H9 (cell line): ENCODE measurements around the gene ERBIN. TPM values are rescaled to one million over a fixed set of nuclear protein-coding genes. Genes with fewer than 3 reads are reported as not detected.
A peak's percentile ranks its signal among the peaks of the same experiment; 100 is the strongest.

Experiments
- DNase-seq: peaks from one replicate; pipeline ENCODE4 v3.0.0-alpha.2; 2017
- H2AFZ ChIP-seq: one replicate; pipeline ENCODE4 v1.6.1; 2013; ENCODE audit warnings: mild to moderate bottlenecking, low read length, control low read depth, moderate library complexity
- H2AK5ac ChIP-seq: 2 replicates; pipeline ENCODE4 v1.6.1; 2013; ENCODE audit warnings: low read length, control low read depth, mixed read lengths; ENCODE audit not compliant: insufficient read length
- H2BK120ac ChIP-seq: one replicate; pipeline ENCODE4 v1.6.1; 2013; ENCODE audit warnings: low read depth, mild to moderate bottlenecking, low read length, control low read depth, inconsistent platforms; ENCODE audit not compliant: poor library complexity, severe bottlenecking
- H2BK12ac ChIP-seq: 2 replicates; pipeline ENCODE4 v1.6.1; 2013; ENCODE audit warnings: low read length, control low read depth, mixed read lengths, low read depth; ENCODE audit not compliant: insufficient read length
- H2BK15ac ChIP-seq: 2 replicates; pipeline ENCODE4 v1.6.1; 2013; ENCODE audit warnings: low read depth, low read length, control low read depth
- H2BK20ac ChIP-seq: one replicate; pipeline ENCODE4 v1.6.1; 2013; ENCODE audit warnings: low read depth, mild to moderate bottlenecking, low read length, control low read depth, inconsistent platforms; ENCODE audit not compliant: poor library complexity, severe bottlenecking
- H2BK5ac ChIP-seq: 2 replicates; pipeline ENCODE4 v1.6.1; 2013; ENCODE audit warnings: low read length, control low read depth, mixed read lengths; ENCODE audit not compliant: insufficient read length
- H3K14ac ChIP-seq: 2 replicates; pipeline ENCODE4 v1.6.1; 2013; ENCODE audit warnings: low read length, control low read depth; ENCODE audit not compliant: insufficient read depth
- H3K18ac ChIP-seq: 2 replicates; pipeline ENCODE4 v1.6.1; 2013; ENCODE audit warnings: low read depth, mild to moderate bottlenecking, mixed read lengths, low read length, control low read depth; ENCODE audit not compliant: insufficient read length
- H3K23ac ChIP-seq: 2 replicates; pipeline ENCODE4 v1.6.1; 2013; ENCODE audit warnings: low read length, control low read depth, mixed read lengths, low read depth; ENCODE audit not compliant: insufficient read length
- H3K23me2 ChIP-seq: 2 replicates; pipeline ENCODE4 v1.6.1; 2013; ENCODE audit warnings: low read depth, mild to moderate bottlenecking, mixed read lengths, low read length, control low read depth; ENCODE audit not compliant: insufficient read length, poor library complexity, severe bottlenecking
- H3K27ac ChIP-seq: 2 replicates; pipeline ENCODE4 v1.5.1; 2013; ENCODE audit warnings: low read length, control low read depth, mixed read lengths, low read depth; ENCODE audit not compliant: insufficient read length
- H3K27me3 ChIP-seq: 2 replicates; pipeline ENCODE4 v1.6.1; 2013; ENCODE audit warnings: low read length, control low read depth, inconsistent platforms; ENCODE audit not compliant: insufficient read depth
- H3K4ac ChIP-seq: 2 replicates; pipeline ENCODE4 v1.6.1; 2013; ENCODE audit warnings: low read depth, mild to moderate bottlenecking, control low read depth, inconsistent platforms, low read length, moderate library complexity
- H3K4me1 ChIP-seq: 2 replicates; pipeline ENCODE4 v1.6.1; 2013; ENCODE audit warnings: low read length, control low read depth, inconsistent platforms; ENCODE audit not compliant: insufficient read depth
- H3K4me2 ChIP-seq: 2 replicates; pipeline ENCODE4 v1.6.1; 2013; ENCODE audit warnings: low read length, control low read depth, mixed read lengths; ENCODE audit not compliant: insufficient read length, insufficient read depth
- H3K56ac ChIP-seq: 2 replicates; pipeline ENCODE4 v1.6.1; 2013; ENCODE audit warnings: low read depth, mild to moderate bottlenecking, mixed read lengths, low read length, control low read depth; ENCODE audit not compliant: insufficient read length
- H3K79me1 ChIP-seq: 2 replicates; pipeline ENCODE4 v1.6.1; 2013; ENCODE audit warnings: low read depth, mild to moderate bottlenecking, moderate library complexity, low read length, control low read depth, inconsistent platforms; ENCODE audit not compliant: insufficient read depth, poor library complexity, severe bottlenecking
- H3K79me2 ChIP-seq: 2 replicates; pipeline ENCODE4 v1.6.1; 2013; ENCODE audit warnings: low read length, control low read depth, inconsistent platforms; ENCODE audit not compliant: insufficient read depth
- H3K9ac ChIP-seq: 2 replicates; pipeline ENCODE4 v1.6.1; 2013; ENCODE audit warnings: low read length, control low read depth, mixed read lengths; ENCODE audit not compliant: insufficient read length; ENCODE audit errors: extremely low read depth
- H3K9me3 ChIP-seq: one replicate; pipeline ENCODE4 v1.6.1; 2013; ENCODE audit warnings: low read depth, low read length, inconsistent platforms; ENCODE audit not compliant: control insufficient read depth
- H3T11ph ChIP-seq: one replicate; pipeline ENCODE4 v1.6.1; 2013; ENCODE audit warnings: mild to moderate bottlenecking, low read length, control low read depth, inconsistent platforms
- H4K20me1 ChIP-seq: one replicate; pipeline ENCODE4 v1.6.1; 2013; ENCODE audit not compliant: control insufficient read depth, insufficient read length, insufficient read depth
- H4K5ac ChIP-seq: 2 replicates; pipeline ENCODE4 v1.6.1; 2013; ENCODE audit warnings: low read depth, mild to moderate bottlenecking, mixed read lengths, low read length, control low read depth; ENCODE audit not compliant: insufficient read length
- H4K8ac ChIP-seq: replicated peaks from 2 replicates; pipeline ENCODE4 v1.6.1; 2013; ENCODE audit warnings: low read length, control low read depth, mixed read lengths, low read depth; ENCODE audit not compliant: insufficient read length
- H4K91ac ChIP-seq: 2 replicates; pipeline ENCODE4 v1.6.1; 2013; ENCODE audit warnings: low read depth, mild to moderate bottlenecking, moderate library complexity, mixed read lengths, low read length, control low read depth; ENCODE audit not compliant: insufficient read length
- H3K27ac Mint-ChIP-seq, 3 experiments: 2 replicates in 2 of 3; 3 replicates in 1 of 3; pipeline ENCODE4 v1.8.0; 2020 to 2021; ENCODE audit warnings: mixed read lengths in 3 of 3, mild to moderate bottlenecking in 1 of 3, moderate library complexity in 1 of 3
- H3K27me3 Mint-ChIP-seq: 2 replicates; pipeline ENCODE4 v1.8.0; 2021; ENCODE audit warnings: low read depth, mild to moderate bottlenecking, moderate library complexity, mixed read lengths
- H3K36me3 Mint-ChIP-seq, 3 experiments: 2 replicates in 2 of 3; 3 replicates in 1 of 3; pipeline ENCODE4 v1.8.0; 2020 to 2021; ENCODE audit warnings: low read depth in 3 of 3, mixed read lengths in 3 of 3; ENCODE audit not compliant: insufficient read depth in 1 of 3
- H3K4me1 Mint-ChIP-seq, 2 experiments: 2 replicates each; pipeline ENCODE4 v1.8.0; 2020; ENCODE audit warnings: mixed read lengths in 2 of 2
- H3K4me3 Mint-ChIP-seq, 2 experiments: 2 replicates in 1 of 2; 3 replicates in 1 of 2; pipeline ENCODE4 v1.8.0; 2020 to 2021; ENCODE audit warnings: mild to moderate bottlenecking in 2 of 2, mixed read lengths in 2 of 2, moderate library complexity in 1 of 2
- H3K9me3 Mint-ChIP-seq, 2 experiments: 2 replicates in 1 of 2; 3 replicates in 1 of 2; pipeline ENCODE4 v1.8.0; 2020; ENCODE audit warnings: mild to moderate bottlenecking in 2 of 2, mixed read lengths in 2 of 2, moderate library complexity in 1 of 2
- WGBS: extraction: QIAGEN DNeasy Blood & Tissue Kit; methylation state at CpG from one replicate; pipeline ENCODE4 v1.1.7; 2013; ENCODE audit warnings: missing lambda C conversion rate, low lambda C conversion rate, mixed read lengths; ENCODE audit not compliant: insufficient read length; ENCODE audit errors: extremely low coverage; 5-methylcytosine and 5-hydroxymethylcytosine counted together
- total RNA-seq: library from RNA; stranded (reverse); gene quantifications from 2 replicates; pipeline ENCODE4 v1.2.1, GENCODE V29; 2021
- TF ChIP-seq, protein P1 (sequence below): fragments of 200-600 bp; sonication (generic); conservative IDR thresholded peaks from 3 replicates; pipeline ENCODE4 v1.8.0; 2021; ENCODE audit warnings: antibody characterized with exemption, mild to moderate bottlenecking

Gene ERBIN
- total RNA-seq, 1 experiment from 2014 or later = 42.9 TPM

DNA sequence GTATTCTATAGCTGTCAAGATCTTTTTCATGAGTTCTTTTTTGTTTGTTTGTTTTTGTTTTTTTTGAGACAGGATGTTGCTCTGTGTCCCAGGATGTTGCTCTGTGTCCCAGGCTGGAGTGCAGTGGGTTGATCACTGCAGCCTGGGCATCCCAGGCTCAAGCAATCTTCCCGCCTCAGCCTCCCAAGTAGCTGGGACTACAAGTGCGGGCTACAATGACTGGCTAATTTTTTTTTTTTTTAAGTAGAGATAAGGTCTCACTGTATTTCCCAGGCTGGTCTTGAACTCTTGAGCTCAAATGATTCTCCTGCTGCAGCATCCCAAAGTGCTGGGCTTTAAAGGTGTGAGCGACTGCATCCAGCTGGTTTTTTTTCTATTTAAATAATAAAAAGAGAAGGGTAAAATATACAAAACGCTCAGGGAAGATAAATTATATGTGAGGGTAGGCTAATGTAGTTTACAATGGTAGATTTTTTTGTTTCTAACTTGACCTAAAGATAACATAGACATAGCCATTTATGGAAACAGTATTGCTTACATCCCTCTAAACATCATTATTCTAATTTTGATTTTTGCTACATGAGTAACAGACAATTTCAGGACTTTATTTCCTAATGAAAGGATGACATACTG is 21.9 kb downstream of the ERBIN start:
- H3K4me2 ChIP-seq = no peak overlapping the region

More for the DNA sequence above, 21.9 kb downstream of the ERBIN start:
- Histone ChIP-seq H3K79me2 (peaks cover 17% of the 10 kb centered on the region; the same call in 1 of the 2 replicates), H3K9me3 (no peaks in the 10 kb centered on the region), H3K23me2 (no peaks in the 10 kb centered on the region), H3K4ac (no peak overlapping the region), H2BK20ac (no peak overlapping the region), H3T11ph (no peak overlapping the region), H4K20me1 (no peaks in the 10 kb centered on the region), H3K18ac (no peak overlapping the region), H4K8ac (no peak overlapping the region), H3K9ac (no peak overlapping the region), H2BK15ac (no peak overlapping the region), H2AFZ (no peak overlapping the region), H3K27ac (no peak overlapping the region), H3K56ac (no peak overlapping the region), H4K91ac (no peak overlapping the region), H2BK12ac (no peak overlapping the region), H3K14ac (no peak overlapping the region), H2BK5ac (no peak overlapping the region), H2BK120ac (no peak overlapping the region), H3K23ac (no peak overlapping the region), H4K5ac (no peak overlapping the region), H3K79me1 (no peaks in the 10 kb centered on the region), H3K27me3 (no peaks in the 10 kb centered on the region), H3K4me1 (no peaks in the 10 kb centered on the region), H2AK5ac (no peak overlapping the region)
- Mint-ChIP-seq H3K4me1 (peaks cover 19 to 20% of the 10 kb centered on the region in 2 experiments), H3K27ac (0 out of 7 replicates have a peak overlapping the region, but pooled peaks of 1 of the 3 experiments have one; percentile 23), H3K4me3 (no peak overlapping the region), H3K9me3 (no peaks in the 10 kb centered on the region), H3K27me3 (no peaks in the 10 kb centered on the region), H3K36me3 (peaks cover 7 to 23% (median 10%) of the 10 kb centered on the region in 3 experiments; a peak in 6 of 7 replicates)
- no CpG with 5 or more reads among the region's 4 CpGs for WGBS
- TF ChIP-seq, protein P1, sequence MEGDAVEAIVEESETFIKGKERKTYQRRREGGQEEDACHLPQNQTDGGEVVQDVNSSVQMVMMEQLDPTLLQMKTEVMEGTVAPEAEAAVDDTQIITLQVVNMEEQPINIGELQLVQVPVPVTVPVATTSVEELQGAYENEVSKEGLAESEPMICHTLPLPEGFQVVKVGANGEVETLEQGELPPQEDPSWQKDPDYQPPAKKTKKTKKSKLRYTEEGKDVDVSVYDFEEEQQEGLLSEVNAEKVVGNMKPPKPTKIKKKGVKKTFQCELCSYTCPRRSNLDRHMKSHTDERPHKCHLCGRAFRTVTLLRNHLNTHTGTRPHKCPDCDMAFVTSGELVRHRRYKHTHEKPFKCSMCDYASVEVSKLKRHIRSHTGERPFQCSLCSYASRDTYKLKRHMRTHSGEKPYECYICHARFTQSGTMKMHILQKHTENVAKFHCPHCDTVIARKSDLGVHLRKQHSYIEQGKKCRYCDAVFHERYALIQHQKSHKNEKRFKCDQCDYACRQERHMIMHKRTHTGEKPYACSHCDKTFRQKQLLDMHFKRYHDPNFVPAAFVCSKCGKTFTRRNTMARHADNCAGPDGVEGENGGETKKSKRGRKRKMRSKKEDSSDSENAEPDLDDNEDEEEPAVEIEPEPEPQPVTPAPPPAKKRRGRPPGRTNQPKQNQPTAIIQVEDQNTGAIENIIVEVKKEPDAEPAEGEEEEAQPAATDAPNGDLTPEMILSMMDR = no peak
- DNase-seq = no peak
